HFFc6 (cell line): ENCODE data around the gene GGA1. TPM values are rescaled to one million over a fixed set of nuclear protein-coding genes. Genes with fewer than 3 reads are reported as not detected.
"Not testable (repeated sequence)": the region's sequence is repeated elsewhere in the genome, so short reads cannot be mapped to it uniquely, and the experiment has no call there.

Source experiments
- DNase-seq: peaks from one replicate; pipeline ENCODE4 v3.0.0-alpha.2; 2018
- H3K27ac Mint-ChIP-seq: 2 replicates; pipeline ENCODE4 v1.8.0; 2020; ENCODE audit warnings: mild to moderate bottlenecking, mixed read lengths
- H3K27me3 Mint-ChIP-seq: 2 replicates; pipeline ENCODE4 v1.8.0; 2021; ENCODE audit warnings: mild to moderate bottlenecking, moderate library complexity, mixed read lengths; ENCODE audit not compliant: insufficient read depth
- H3K36me3 Mint-ChIP-seq: 2 replicates; pipeline ENCODE4 v1.8.0; 2021; ENCODE audit warnings: low read depth, mixed read lengths
- H3K4me1 Mint-ChIP-seq: 2 replicates; pipeline ENCODE4 v1.8.0; 2020; ENCODE audit warnings: low read depth, mixed read lengths
- H3K4me3 Mint-ChIP-seq: 2 replicates; pipeline ENCODE4 v1.8.0; 2020; ENCODE audit warnings: mild to moderate bottlenecking, moderate library complexity, mixed read lengths
- H3K9me3 Mint-ChIP-seq: 2 replicates; pipeline ENCODE4 v1.8.0; 2020; ENCODE audit warnings: mild to moderate bottlenecking, mixed read lengths
- CTCF ChIP-seq: fragments of 200-600 bp; sonication (generic); IDR thresholded peaks from 2 replicates; pipeline ENCODE4 v1.5.0; 2021; ENCODE audit warnings: antibody characterized with exemption, mild to moderate bottlenecking
- total RNA-seq, 6 experiments: library from RNA; stranded (reverse); fragmentation: NEBNext Ultra II Directional; extraction: Animal tissue kit (Norgen Biotek cat#: 25700); gene quantifications; 2 replicates in 1 of 6; 3 replicates in 5 of 6; pipeline ENCODE4 v1.2.3, GENCODE V29; 2021

Gene GGA1
- total RNA-seq, 6 experiments from 2014 or later, result 37.5 to 45.4 (median 41.5) TPM

- peaks cover 25% of the 10 kb centered on the region for H3K27me3 Mint-ChIP-seq
- H3K4me1 Mint-ChIP-seq, result peaks cover 12% of the 10 kb centered on the region
- no peak overlapping the region for H3K27ac Mint-ChIP-seq
- TF ChIP-seq CTCF, result no peak
- H3K4me3 Mint-ChIP-seq, result no peak overlapping the region
- H3K9me3 Mint-ChIP-seq, result no peaks in the 10 kb centered on the region
- no peaks in the 10 kb centered on the region for H3K36me3 Mint-ChIP-seq
- DNase-seq, result no peak
Observed at GRCh38 chr22:37589636-37590035, 19.0 kb upstream of the GGA1 start.

GRCh38 chr22:37591081-37591480 lies 17.6 kb upstream of the GGA1 start:
- H3K9me3 Mint-ChIP-seq, DNase-seq, H3K27ac Mint-ChIP-seq, H3K4me3 Mint-ChIP-seq, H3K36me3 Mint-ChIP-seq: not testable (repeated sequence)
- Mint-ChIP-seq H3K4me1 (peaks cover 12% of the 10 kb centered on the region), H3K27me3 (peaks cover 21% of the 10 kb centered on the region)

- peaks cover 12% of the 10 kb centered on the region for H3K4me1 Mint-ChIP-seq
- no peaks in the 10 kb centered on the region for H3K36me3 Mint-ChIP-seq
- TF ChIP-seq CTCF, result no peak
- peaks cover 15% of the 10 kb centered on the region for H3K27me3 Mint-ChIP-seq
- peak overlapping the region; percentile 58 for H3K27ac Mint-ChIP-seq
- H3K4me3 Mint-ChIP-seq, result peak overlapping the region; percentile 75
- no peak for DNase-seq
- no peaks in the 10 kb centered on the region for H3K9me3 Mint-ChIP-seq
Observed at GRCh38 chr22:37591823-37592404, 16.7 kb upstream of the GGA1 start.

- peaks cover 8% of the 10 kb centered on the region for H3K27me3 Mint-ChIP-seq
- no peak for DNase-seq
- peaks cover 12% of the 10 kb centered on the region for H3K4me1 Mint-ChIP-seq
- H3K27ac Mint-ChIP-seq, result no peak overlapping the region
- no peaks in the 10 kb centered on the region for H3K36me3 Mint-ChIP-seq
- H3K4me3 Mint-ChIP-seq, result no peak overlapping the region
- no peaks in the 10 kb centered on the region for H3K9me3 Mint-ChIP-seq
- TF ChIP-seq CTCF, result peak; percentile 11; the same call in 1 of the 2 replicates
Observed at GRCh38 chr22:37594237-37594636, 14.4 kb upstream of the GGA1 start.

- peaks cover 20% of the 10 kb centered on the region for H3K4me1 Mint-ChIP-seq
Observed at GRCh38 chr22:37599153-37599552, 9.5 kb upstream of the GGA1 start.

GRCh38 chr22:37601203-37601539 lies 7.5 kb upstream of the GGA1 start:
- no peaks in the 10 kb centered on the region for H3K36me3 Mint-ChIP-seq
- peak overlapping the region; percentile 56 for H3K4me3 Mint-ChIP-seq
- H3K27me3 Mint-ChIP-seq, result peaks cover 20% of the 10 kb centered on the region
- no peak for TF ChIP-seq CTCF
- no peak overlapping the region for H3K27ac Mint-ChIP-seq
- DNase-seq, result no peak
- H3K9me3 Mint-ChIP-seq, result no peaks in the 10 kb centered on the region
- peaks cover 20% of the 10 kb centered on the region for H3K4me1 Mint-ChIP-seq

More at GRCh38 chr22:37599153-37599552, 9.5 kb upstream of the GGA1 start:
- H3K4me3 Mint-ChIP-seq, result no peak overlapping the region
- H3K27ac Mint-ChIP-seq, result no peak overlapping the region
- DNase-seq, result no peak
- H3K36me3 Mint-ChIP-seq, result no peaks in the 10 kb centered on the region
- no peak for TF ChIP-seq CTCF
- peaks cover 17% of the 10 kb centered on the region for H3K27me3 Mint-ChIP-seq
- H3K9me3 Mint-ChIP-seq, result no peaks in the 10 kb centered on the region
